HG02938 (cell line): ENCODE measurements around the gene LMCD1.
"Not testable (repeated sequence)": the region's sequence is repeated elsewhere in the genome, so short reads cannot be mapped to it uniquely, and the experiment has no call there.

Source experiments
- ATAC-seq: cut with Tn5 transposase; IDR thresholded peaks from one replicate; pipeline ENCODE4 v1.9.1; 2021; ENCODE audit warnings: mild to moderate bottlenecking, moderate library complexity; ENCODE audit not compliant: unreplicated experiment

LMCD1 gene

DNA sequence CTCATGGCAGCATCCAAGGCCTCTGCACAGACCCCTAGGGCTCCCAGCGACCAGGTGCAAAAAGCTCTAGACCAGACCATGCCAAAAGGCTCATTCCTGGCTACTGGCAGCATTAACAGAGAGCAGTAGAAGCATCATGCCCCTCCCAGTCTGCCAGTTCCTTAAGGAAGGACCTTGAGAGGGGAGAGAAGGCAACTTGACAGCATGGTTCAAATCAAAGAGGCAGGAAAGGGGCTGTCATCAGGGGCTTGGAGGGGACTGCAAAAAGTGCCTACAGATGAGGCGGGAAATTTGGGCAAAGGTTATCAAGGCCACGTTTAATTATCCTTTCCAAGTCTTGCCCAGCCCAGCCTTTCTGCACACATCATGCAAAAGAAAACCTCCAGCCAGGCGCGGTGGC is 78.3 kb downstream of the LMCD1 start:
- ATAC-seq, result no peak

DNA sequence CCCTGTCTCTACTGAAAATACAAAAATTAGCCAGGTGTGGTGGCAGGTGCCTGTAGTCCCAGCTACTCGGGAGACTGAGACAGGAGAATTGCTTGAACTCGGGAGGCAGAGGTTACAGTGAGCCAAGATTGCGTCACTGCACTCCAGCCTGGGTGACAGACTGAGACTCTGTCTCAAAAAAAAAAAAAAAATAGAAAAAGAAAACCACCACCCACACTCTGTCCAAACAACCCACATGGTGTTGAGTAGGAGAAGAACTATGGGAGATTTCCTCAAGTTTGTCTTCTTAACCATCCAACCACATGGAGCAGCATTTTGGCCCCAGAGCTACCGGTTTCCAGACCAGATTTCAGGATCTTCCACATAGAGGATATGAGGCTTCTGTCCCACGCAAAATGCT is 78.8 kb downstream of the LMCD1 start:
- ATAC-seq, result not testable (repeated sequence)

DNA sequence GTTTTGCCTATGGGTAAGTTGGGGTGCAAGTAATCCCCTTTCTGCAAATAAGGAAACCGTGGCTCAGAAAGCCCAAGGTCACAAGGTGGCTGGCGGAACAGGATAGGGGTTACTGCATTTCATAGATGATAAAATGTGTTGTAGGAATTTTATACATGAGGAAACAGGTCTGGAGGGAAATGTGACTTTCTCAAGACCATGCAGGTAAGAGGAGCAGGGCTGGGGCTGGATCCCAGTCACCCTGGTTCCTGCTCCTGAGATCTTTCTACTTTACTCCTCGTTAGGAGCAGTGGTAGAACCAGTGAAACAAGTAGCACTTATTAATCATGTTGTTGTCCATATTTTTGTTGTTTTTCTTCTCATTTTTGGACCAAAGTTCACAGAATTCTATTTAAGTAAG is 79.8 kb downstream of the LMCD1 start:
- ATAC-seq, result no peak

DNA sequence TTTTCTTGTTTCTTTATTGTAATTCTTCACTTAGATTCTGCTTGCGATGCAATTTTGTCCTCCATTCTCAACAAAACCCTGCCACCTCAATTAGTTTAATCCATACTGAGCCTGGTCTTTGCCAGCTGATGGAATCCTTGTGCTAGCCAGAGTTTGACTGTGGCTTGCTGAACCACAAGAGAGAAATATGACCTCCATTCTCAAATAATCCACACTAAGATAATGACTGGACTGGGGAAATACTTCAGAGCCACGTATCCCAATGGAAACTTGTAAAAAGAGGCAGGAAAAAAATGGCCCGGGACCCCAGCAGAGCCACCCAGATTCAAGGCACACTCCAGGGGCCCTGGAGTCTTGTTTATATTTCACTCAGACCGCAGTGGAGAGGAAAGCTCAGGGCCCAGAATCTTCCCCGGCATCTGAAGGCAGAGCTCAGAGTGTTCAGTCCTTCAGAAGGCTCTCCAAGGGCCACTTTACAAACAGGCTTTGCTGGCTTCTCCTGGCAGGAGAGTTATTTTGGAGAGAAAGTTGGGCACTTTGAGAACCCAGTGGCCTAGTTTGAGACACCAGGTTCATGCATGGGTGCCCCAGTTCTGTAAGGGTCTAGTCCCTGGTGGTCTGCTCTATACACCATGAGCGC is 80.3 kb downstream of the LMCD1 start:
- ATAC-seq, result no peak

DNA sequence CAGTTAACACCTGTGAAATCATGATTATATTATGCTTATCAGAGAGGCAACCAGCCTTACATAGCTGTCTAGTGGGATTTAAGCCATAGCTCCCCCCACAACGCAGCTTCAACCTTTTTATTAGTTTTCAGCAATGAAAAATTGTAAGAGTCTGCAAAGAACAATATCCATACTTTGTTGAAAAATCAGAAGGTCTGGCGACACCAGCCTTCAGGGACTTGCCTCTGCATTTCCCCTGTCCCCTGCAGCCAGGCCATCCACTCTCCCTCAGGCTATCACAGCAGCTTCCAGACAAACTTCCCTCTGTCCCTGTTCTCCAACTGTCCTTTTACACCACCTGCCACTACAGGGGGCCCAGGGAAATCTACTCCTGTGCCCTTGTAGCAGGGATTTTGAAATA is 83.0 kb downstream of the LMCD1 start:
- no peak for ATAC-seq

DNA sequence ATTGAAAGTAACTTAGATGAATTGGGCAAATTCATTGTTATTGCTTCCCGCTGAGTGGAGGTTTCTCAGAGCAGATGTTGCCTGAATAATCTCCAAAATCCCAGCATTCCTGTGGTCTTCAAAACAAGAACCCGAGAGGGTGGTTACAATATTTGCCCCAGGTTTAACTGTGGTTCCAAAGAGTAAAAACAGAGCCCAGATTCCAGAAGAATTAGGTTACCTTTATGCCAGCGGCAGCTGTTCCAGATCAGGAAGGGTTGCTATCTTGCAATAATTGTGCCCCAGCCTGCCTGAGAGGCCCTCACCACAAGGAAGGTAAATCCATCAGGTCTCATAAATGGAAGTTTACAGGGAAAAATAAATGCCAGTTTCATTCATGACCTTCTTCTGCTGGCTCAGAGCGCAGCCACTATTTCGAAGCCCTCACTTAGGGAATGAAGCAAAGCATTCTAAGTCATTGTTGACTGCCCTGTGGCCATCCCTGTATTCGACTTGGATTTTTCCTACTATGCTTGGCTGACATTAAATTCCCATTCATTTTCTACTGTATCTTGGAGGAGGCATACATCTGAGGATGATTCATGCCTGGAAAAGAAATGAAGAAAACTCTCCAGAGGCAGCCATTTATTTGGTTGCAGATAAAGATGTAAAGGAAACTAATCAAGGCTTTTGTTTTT is 88.4 kb downstream of the LMCD1 start:
- ATAC-seq, result no peak

DNA sequence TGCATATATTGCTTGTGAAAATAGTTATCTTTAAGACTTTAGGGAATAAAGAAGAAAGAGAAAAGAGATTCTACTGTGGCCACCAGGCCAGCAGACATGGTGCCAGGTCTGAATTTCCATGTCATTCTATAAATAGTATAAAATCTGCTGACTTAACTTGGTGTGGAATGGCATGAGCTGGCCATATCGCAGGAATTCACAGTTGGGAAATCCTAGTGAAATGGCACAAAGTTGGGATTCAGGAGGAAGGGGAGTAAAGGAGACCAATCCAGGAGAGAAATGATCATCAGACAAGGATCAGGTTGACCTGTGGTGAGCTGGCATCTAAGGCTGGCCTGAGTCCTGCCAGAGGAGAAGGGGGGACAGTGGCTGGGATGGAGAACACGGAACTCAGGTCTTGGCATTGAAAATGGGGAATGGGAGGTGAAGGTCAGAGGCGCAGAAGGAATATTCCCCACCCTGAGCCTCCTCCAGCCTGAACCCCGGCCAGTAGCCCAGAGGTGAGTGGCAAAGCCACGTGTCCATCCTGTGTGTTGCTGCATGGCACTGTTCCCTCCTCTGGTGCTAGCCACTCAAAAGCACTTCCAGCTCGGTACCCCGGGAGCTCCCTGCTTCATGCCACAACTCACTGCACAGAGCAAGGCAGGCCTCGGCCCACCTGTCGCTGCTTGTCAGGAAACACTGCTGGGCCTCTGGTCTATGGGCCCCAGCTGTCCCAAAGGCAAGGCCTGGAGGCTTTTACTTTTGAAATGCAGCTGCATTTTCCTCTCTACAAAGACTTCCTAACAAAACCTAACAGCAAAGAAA is 91.6 kb downstream of the LMCD1 start:
- ATAC-seq, result no peak

DNA sequence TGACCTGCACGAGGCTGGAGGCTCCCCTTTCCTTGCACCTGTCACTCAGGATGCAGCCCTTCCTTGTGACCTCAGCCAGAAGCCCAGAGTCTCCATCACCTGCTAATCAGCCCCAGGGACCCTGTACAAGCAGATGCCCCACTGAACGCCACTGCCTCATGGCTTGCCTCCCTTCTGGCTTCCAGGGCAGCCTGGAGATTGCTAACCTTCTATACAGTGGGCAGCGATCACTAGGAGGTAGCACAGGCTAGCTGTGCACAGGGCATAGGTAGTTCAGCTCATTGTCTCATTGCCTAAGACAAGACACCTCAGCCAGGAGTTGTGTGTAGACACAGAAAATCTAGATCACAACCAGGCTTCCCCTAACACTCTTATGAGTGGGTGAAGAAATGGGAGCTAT is 93.6 kb downstream of the LMCD1 start:
- no peak for ATAC-seq

DNA sequence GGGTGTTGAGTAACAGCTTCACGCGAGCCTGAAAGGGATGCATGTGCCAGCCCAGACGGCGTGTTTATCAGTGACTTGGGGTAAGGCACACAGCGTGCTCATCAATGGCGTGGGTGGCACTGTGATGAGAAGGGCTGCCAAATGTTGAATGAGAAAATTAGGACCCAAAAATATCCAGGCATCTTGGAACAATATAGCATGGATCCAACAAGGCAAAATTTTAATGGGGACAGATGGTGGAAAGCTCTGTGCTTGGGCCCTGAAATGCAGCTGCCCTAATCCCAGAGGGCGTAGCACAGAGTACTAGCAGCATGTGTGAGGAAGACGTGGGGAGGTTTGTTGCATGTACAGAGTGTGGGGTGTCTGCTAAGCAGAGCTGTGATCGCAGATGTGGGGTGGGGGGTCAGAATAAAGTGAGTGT is 94.1 kb downstream of the LMCD1 start:
- ATAC-seq, result no peak

DNA sequence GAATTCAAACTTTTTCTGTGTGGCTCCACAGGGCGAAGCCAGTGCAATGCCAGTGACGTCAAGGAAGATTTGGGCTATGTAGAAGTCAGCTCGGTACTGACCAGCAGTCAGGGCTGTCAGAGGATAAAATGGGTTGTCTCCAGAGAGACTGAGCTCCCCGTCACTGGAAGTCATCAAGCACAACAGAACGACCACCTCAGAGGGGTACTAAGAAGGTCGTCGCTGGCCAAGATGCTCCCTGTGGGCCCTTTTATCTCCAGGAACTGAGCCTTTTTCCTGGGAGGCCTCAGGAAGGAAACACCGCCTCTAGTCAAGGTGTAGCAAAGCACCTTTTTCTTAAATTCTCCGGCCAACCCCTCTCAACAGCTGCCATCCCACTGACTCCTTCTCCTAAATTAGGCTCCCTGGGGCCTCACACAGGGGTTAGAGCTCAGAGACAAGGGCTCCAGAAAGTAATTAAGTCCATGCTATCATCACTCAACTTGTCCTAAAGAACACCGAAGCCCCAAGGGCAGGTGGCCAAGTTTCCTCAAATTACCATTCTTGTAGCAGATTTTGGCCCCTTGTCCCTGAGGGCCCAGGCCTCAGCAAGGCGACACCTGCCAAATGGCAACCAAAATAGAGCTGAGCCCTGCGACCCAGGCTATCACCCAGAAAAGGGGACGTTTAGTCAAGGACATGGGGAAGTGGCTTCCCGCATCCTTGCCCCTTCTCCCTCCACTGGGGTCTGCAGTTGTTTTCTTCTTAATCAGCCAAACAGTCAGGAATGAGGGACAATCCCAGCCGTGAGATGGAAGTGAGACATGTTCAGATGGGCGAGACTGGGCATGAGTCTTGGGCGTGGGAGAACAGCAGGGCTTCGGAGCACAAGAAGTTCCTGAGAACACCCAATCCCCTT is 94.9 kb downstream of the LMCD1 start:
- no peak for ATAC-seq

DNA sequence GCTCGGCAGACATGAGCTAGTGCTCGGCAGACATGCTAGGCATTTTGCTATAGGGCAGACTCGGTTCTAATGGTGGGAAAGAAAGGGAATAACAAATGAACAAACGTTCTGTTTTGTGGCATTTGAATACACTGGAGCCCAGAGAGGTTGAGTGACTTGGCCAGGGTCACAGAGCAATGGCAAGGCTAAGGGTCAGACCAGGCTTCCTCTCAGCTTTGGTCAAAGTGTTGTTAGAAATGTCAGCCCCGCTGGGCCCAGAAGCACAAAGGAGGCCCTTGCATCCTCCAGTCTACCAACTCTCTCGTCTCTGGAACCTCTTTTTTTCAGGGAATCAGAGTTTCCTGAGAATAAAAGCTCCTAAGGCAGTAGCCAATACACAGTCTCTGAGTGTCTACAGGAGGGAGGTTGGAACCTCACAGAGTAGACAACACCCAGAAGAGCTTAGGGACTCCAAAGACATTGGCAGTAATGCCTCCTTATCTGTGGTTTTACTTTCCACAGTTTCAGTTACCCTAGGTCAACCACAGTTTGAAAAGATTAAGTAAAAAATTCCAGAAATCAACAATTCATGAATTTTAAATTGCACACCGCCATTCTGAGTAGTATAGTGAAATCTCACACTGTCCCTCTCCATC is 95.7 kb downstream of the LMCD1 start:
- ATAC-seq, result no peak

DNA sequence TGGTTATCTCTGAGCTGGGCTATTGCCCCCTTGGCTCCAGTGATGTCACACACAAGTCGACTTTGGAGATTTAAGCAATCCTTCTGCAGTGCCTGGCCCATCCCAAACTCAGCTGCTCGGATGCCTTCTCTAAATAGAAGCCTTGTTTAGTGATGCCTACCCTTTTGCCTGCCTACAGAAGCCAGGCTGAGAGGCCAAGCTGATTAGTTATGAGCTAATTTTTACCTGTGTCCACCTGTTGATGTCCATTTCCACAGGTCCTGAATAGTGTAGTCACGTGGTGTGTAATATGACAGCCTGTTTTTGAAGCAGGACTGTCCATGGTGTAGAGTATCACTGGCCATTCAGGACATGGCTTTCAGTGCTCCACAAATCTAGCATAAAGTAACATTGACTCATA is 97.5 kb downstream of the LMCD1 start:
- ATAC-seq, result no peak

DNA sequence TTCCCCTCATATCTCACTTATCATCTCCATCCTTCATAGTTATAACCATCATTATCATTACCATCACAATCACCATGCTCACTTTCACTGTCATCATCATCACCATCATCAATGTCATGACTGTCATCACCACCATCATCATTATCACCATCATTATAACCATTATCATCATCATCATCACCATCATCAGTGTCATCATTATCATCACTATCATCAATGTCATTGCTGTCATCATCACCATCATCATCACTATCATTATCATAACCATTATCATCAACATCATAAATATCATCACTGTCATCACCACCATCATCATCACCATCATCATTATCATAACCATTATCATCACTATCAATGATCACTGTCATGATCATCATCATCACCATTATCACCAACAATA is 98.8 kb downstream of the LMCD1 start:
- ATAC-seq, result no peak

DNA sequence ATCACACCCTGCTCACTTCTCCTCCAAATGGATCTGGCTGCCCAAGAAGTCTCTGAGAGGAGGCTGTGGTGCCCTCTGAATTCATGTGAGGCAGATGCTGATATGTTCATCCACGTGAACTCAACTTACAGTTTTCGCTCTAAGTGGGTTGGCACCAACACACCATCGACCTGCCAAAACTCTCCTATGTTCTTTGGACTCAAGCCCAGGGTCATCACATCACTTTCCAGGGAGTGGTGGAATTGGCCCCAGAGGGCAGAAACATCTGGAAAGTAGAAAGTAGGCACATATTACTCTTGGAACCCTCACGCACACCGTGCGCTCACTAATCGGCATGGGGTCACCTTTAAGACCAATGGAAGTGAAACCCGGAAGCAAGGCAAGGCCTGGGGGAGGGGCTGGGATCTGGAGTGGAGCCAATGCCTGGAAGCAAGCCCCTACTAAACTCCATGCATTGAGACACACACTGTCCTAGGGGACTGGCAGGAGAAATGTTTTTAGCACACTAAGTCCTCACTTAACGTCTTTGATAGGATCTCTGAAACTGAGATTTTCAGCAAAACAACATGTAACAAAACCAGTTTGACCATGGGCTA is 101.6 kb downstream of the LMCD1 start:
- no peak for ATAC-seq

DNA sequence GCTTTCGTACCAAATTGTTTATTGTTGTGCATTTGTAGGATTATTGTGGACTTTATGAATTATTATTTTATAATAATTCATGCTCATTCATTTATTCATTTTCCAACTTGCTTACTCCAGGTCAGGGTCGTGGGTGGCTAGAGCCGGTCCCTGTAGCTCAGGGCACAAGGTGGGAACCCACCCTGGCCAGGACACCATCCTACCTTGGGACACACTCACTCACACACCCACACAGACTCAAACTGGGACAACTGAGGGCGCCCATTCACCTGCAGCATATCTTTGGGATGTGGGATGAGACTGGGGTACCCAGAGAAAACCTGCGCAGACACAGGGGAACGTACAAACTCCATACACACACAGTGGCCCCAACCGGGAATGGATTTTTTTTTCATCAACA is 102.4 kb downstream of the LMCD1 start:
- ATAC-seq, result no peak

DNA sequence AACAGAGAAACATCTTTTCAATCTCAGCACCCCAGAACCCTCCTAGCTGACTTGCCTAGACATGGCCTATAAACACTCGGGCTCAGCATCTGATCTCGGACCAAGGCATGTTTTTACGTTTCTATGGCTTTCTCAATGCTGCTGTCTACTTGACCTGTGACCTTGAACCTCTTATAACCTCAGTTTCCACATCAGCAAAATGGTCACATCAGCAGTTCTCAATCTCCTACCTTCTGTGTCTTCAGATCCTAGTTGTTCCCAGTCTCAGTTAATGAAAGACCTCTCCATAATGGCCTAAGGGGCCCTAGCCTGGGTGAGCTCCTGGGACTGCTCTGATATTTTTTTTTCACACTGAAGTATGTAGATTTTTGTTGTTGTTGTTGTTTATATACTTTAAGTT is 103.4 kb downstream of the LMCD1 start:
- no peak for ATAC-seq

DNA sequence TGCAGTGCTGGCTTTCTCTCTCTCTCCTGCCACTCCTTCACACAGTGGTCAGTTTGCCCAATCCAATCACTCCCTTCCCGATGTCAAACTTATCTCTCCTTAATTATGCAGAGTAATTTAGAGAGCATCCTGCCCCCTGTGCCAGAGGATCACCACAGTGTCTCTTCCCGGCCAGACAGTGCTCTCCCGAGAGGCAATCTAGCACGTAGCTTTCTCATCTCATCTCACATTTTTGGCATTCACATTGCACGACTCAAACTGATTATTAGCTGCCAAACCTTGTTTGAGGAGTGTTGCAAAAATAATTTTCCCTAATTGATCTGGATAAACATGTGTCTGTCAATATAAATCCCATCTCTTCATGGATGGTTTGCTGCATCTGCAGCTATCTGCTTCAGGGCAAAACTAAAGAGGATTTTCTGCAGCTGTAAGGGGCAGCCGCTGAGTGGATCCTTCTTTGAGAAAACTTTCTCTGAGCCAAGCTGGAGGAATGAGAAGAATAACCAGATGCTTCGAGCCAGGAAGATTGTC is 105.1 kb downstream of the LMCD1 start:
- no peak for ATAC-seq

DNA sequence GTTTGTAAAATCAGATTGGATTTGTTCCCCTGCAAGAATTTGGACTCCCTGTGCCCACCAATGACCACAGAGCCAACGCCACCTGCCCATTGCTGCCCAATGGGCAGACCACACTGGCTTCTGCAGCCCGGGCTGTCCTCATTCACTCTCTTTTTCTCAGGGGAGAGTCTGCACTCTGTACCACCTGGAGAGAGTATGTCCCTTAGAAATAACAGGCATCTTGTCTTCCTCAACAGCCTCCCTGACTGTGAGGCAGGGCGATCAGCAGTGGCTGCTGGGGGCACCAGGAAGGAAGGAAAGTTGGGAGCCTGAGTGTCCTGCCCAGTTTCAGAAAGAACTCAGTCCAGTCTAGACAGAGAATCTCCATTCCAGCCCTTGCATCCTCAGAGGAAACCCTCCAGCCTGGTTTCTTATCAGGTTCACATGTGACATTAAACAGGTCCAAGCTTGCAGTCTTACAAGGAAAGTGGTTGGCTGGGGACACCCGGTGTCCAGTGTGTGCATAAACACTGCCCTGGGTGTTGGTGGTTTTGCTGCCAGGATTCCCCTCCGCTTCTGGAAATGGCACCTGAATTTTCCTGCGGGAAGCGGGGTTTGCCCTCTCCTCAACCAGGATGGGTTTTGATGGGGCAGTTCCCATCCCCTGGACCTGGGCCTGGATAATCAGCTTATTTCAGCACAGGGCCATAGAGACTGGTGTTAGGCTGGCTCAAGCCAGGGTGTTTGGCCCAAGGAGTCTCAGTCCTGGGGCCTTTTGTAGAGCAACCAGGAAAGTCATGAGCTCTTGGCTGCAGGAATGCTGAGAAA is 105.8 kb downstream of the LMCD1 start:
- no peak for ATAC-seq
